PC-3 (cell line): ENCODE data around the gene GPATCH3.

Experiments
- EZH2 ChIP-seq: fragments of 300-600 bp; sonication (generic); IDR thresholded peaks from one replicate; pipeline ENCODE4 v1.6.1; 2017; ENCODE audit warnings: antibody characterized with exemption, mild to moderate bottlenecking, low read length; ENCODE audit not compliant: unreplicated experiment
- TF ChIP-seq, protein P1 (sequence below): fragments of 300-600 bp; sonication (generic); conservative IDR thresholded peaks from 2 replicates; pipeline ENCODE4 v1.5.1; 2017; ENCODE audit warnings: antibody characterized with exemption, low read depth, mild to moderate bottlenecking, low read length

DNA sequence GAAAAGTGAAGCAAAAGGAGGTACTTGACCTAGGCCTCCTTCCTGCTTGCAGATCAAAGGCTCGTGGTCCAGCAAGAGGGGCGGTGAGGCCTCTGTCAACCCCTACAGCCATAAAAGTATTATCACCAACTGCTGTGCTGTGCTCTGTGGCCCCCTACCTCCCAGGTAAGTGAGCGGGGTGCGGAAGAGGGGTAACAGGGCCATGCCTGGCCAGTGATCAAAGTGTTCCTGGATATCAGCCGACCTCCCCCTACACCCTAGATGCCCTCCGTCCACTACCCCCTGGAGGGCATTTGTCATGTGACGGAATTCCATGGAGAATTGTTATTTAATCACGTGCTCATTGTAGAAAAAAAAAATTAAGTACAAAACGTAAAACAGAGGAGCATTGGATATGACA is 47.6 kb downstream of the GPATCH3 start:
- no peak for TF ChIP-seq EZH2
- TF ChIP-seq, protein P1, sequence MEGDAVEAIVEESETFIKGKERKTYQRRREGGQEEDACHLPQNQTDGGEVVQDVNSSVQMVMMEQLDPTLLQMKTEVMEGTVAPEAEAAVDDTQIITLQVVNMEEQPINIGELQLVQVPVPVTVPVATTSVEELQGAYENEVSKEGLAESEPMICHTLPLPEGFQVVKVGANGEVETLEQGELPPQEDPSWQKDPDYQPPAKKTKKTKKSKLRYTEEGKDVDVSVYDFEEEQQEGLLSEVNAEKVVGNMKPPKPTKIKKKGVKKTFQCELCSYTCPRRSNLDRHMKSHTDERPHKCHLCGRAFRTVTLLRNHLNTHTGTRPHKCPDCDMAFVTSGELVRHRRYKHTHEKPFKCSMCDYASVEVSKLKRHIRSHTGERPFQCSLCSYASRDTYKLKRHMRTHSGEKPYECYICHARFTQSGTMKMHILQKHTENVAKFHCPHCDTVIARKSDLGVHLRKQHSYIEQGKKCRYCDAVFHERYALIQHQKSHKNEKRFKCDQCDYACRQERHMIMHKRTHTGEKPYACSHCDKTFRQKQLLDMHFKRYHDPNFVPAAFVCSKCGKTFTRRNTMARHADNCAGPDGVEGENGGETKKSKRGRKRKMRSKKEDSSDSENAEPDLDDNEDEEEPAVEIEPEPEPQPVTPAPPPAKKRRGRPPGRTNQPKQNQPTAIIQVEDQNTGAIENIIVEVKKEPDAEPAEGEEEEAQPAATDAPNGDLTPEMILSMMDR, result no peak
